Uterus (tissue), 4 donors: ENCODE measurements around the gene FKBP5. TPM values are rescaled to one million over a fixed set of nuclear protein-coding genes. Genes with fewer than 3 reads are reported as not detected.
A peak's percentile ranks its signal among the peaks of the same experiment; 100 is the strongest.

Experiments
- DNase-seq, 2 donors: peaks; one replicate each; pipeline ENCODE4 v3.0.0-alpha.2; 2019 to 2020
- H3K27ac ChIP-seq, 2 donors: fragments of 200-600 bp; sonication (generic); 1 replicate in 1 of 2; 2 replicates in 1 of 2; pipeline ENCODE4 v1.5.1; 2016 to 2018
- H3K27me3 ChIP-seq, 2 donors: fragments of 200-600 bp; sonication (generic); one replicate each; pipeline ENCODE4 v1.5.1; 2018 to 2019; ENCODE audit warnings: control low read depth in 1 of 2
- H3K36me3 ChIP-seq, 2 donors: fragments of 200-600 bp; sonication (generic); one replicate each; pipeline ENCODE4 v1.5.1; 2019; ENCODE audit warnings: control low read depth in 1 of 2
- H3K4me1 ChIP-seq, 2 donors: fragments of 200-600 bp; sonication (generic); one replicate each; pipeline ENCODE4 v1.5.1; 2018 to 2019; ENCODE audit warnings: control low read depth in 1 of 2
- H3K4me3 ChIP-seq, 2 donors: fragments of 200-600 bp; sonication (generic); 1 replicate in 1 of 2; 2 replicates in 1 of 2; pipeline ENCODE4 v1.5.1; 2018 to 2019; ENCODE audit warnings: mild to moderate bottlenecking in 1 of 2
- H3K9me3 ChIP-seq, 2 donors: fragments of 200-600 bp; sonication (generic); one replicate each; pipeline ENCODE4 v1.5.1; 2019; ENCODE audit warnings: control low read depth in 1 of 2
- CTCF ChIP-seq, 4 experiments: fragments of 200-600 bp in 2 of 4; fragments of 450-650 bp in 2 of 4; sonication (generic) in 2 of 4; IDR thresholded peaks; one replicate each; pipeline ENCODE4 v1.5.1; 2016 to 2019; ENCODE audit warnings: antibody characterized with exemption in 4 of 4, mild to moderate bottlenecking in 2 of 4, moderate library complexity in 1 of 4
- POLR2A ChIP-seq, 2 donors: fragments of 450-650 bp; IDR thresholded peaks; one replicate each; pipeline ENCODE4 v1.6.1; 2016; ENCODE audit warnings: antibody characterized with exemption in 2 of 2, mild to moderate bottlenecking in 1 of 2, moderate library complexity in 1 of 2
- intact Hi-C: fragments of 100-400 bp; cut with DNase I; formaldehyde crosslinking; loops from one replicate; pipeline ENCODE4 v1.15.1; 2023; ENCODE audit warnings: low total_unique reads
- total RNA-seq, 4 donors: library from RNA; depleted of rRNA in 3 of 4; stranded (reverse); fragments of >200 nt in 3 of 4; gene quantifications; one replicate each; pipeline versions ENCODE4 v1.1.0 to v1.2.4, GENCODE V29; 2014 to 2023
- donor health status: DM: yes; HTN: yes; CAD: no.

Gene FKBP5
- total RNA-seq, 4 donors from 2014 or later = 35.1 to 197 (median 84.5) TPM

DNA sequence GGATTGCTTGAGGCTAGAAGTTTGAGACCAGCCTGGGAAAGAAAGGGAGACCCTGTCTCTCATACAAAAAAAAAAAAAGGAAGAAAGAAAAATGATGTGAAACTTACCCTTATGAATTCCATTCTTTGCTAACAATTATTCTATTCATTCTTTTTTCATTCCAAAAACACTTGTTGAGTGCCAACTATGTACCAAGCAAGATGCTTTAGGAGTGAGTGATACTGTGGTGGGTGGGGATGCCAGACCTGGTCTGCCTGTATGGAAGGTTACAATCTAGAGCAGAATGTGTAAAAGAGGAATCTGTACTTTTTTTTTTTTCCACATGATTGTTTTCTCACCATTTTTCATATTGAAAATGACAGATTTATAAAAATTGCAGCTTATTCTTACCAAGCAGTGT lies 102.2 kb downstream of the FKBP5 start:
- Histone ChIP-seq H3K9me3 (no peaks in the 10 kb centered on the region), H3K4me3 (no peak overlapping the region), H3K36me3 (no peaks in the 10 kb centered on the region), H3K27ac (peak overlapping the region; percentile 92 to 98), H3K27me3 (no peaks in the 10 kb centered on the region), H3K4me1 (peaks cover 11 to 12% of the 10 kb centered on the region in 2 donors)
- no peak for TF ChIP-seq POLR2A (IDR thresholded peaks at IDR 0.05)
- no peak for TF ChIP-seq CTCF (IDR thresholded peaks at IDR 0.05)
- intact Hi-C loops = no loop called here
- DNase-seq = no peak

- H3K9me3 ChIP-seq = no peaks in the 10 kb centered on the region
- H3K36me3 ChIP-seq = no peaks in the 10 kb centered on the region
- intact Hi-C loops = no loop called here
- peaks cover 8 to 11% of the 10 kb centered on the region in 2 donors for H3K4me1 ChIP-seq
- H3K27me3 ChIP-seq = no peaks in the 10 kb centered on the region
- TF ChIP-seq CTCF (IDR thresholded peaks at IDR 0.05) (no peak), POLR2A (IDR thresholded peaks at IDR 0.05) (no peak)
- peak overlapping the region; percentile 92 to 98 for H3K27ac ChIP-seq
- no peak for DNase-seq
- H3K4me3 ChIP-seq = no peak overlapping the region
These were observed 103.1 kb downstream of the FKBP5 start for GRCh38 chr6:35585658-35586057.

- H3K27me3 ChIP-seq = no peaks in the 10 kb centered on the region
- intact Hi-C loops = loop anchor here (5.0 kb wide), 1 partner anchor 153 kb away; the partner anchor contains the start of gene ARMC12
- DNase-seq = peak; percentile 68 to 87
- no peaks in the 10 kb centered on the region for H3K9me3 ChIP-seq
- H3K4me1 ChIP-seq = no peaks in the 10 kb centered on the region
- TF ChIP-seq CTCF (IDR thresholded peaks at IDR 0.05) (peak; percentile 78 to 95 (median 90)), POLR2A (IDR thresholded peaks at IDR 0.05) (no peak)
- H3K4me3 ChIP-seq = no peak overlapping the region
- no peaks in the 10 kb centered on the region for H3K36me3 ChIP-seq
- H3K27ac ChIP-seq = peak overlapping the region; percentile 92 to 98
These were observed 104.6 kb downstream of the FKBP5 start for GRCh38 chr6:35583893-35584688.

GRCh38 chr6:35582315-35582714 lies 106.4 kb downstream of the FKBP5 start:
- no peaks in the 10 kb centered on the region for H3K9me3 ChIP-seq
- intact Hi-C loops = loop anchor here (5.0 kb wide), 1 partner anchor 155 kb away; the partner anchor contains the start of gene ARMC12
- H3K36me3 ChIP-seq = no peaks in the 10 kb centered on the region
- DNase-seq = no peak
- H3K27me3 ChIP-seq = no peaks in the 10 kb centered on the region
- TF ChIP-seq POLR2A (IDR thresholded peaks at IDR 0.05) = no peak
- no peak for TF ChIP-seq CTCF (IDR thresholded peaks at IDR 0.05)
- no peak overlapping the region for H3K27ac ChIP-seq
- H3K4me1 ChIP-seq = no peaks in the 10 kb centered on the region
- no peak overlapping the region for H3K4me3 ChIP-seq

DNA sequence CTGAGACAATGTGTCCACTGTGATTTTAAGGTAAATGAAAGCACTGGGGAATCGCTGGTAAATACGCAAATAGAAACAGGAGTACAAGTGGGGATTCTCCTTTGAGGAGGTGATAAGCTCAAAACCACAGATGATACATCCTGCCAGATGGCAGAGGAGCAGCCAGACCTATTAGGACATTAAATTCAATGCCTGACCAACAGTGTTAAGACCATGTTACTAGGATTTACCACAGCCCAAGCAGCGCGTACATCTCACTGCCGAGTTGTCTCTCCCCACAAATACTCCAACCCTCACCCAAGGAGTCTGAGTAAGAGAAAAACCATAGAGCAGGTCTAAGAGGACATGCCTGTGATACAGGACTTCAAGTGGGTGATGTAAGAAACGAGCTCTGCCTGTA lies 107.1 kb downstream of the FKBP5 start:
- H3K4me3 ChIP-seq = no peak overlapping the region
- no peaks in the 10 kb centered on the region for H3K4me1 ChIP-seq
- no peak for TF ChIP-seq POLR2A (IDR thresholded peaks at IDR 0.05)
- TF ChIP-seq CTCF (IDR thresholded peaks at IDR 0.05) = no peak
- no peak overlapping the region for H3K27ac ChIP-seq
- H3K27me3 ChIP-seq = no peaks in the 10 kb centered on the region
- no peaks in the 10 kb centered on the region for H3K9me3 ChIP-seq
- intact Hi-C loops = loop anchor here (5.0 kb wide), 1 partner anchor 156 kb away; the partner anchor contains the start of gene ARMC12
- DNase-seq = no peak
- H3K36me3 ChIP-seq = no peaks in the 10 kb centered on the region
